Measurements from ENCODE around the gene CFAP54. TPM values are rescaled to one million over a fixed set of nuclear protein-coding genes. Genes with fewer than 3 reads are reported as not detected.

Gene CFAP54, protein sequence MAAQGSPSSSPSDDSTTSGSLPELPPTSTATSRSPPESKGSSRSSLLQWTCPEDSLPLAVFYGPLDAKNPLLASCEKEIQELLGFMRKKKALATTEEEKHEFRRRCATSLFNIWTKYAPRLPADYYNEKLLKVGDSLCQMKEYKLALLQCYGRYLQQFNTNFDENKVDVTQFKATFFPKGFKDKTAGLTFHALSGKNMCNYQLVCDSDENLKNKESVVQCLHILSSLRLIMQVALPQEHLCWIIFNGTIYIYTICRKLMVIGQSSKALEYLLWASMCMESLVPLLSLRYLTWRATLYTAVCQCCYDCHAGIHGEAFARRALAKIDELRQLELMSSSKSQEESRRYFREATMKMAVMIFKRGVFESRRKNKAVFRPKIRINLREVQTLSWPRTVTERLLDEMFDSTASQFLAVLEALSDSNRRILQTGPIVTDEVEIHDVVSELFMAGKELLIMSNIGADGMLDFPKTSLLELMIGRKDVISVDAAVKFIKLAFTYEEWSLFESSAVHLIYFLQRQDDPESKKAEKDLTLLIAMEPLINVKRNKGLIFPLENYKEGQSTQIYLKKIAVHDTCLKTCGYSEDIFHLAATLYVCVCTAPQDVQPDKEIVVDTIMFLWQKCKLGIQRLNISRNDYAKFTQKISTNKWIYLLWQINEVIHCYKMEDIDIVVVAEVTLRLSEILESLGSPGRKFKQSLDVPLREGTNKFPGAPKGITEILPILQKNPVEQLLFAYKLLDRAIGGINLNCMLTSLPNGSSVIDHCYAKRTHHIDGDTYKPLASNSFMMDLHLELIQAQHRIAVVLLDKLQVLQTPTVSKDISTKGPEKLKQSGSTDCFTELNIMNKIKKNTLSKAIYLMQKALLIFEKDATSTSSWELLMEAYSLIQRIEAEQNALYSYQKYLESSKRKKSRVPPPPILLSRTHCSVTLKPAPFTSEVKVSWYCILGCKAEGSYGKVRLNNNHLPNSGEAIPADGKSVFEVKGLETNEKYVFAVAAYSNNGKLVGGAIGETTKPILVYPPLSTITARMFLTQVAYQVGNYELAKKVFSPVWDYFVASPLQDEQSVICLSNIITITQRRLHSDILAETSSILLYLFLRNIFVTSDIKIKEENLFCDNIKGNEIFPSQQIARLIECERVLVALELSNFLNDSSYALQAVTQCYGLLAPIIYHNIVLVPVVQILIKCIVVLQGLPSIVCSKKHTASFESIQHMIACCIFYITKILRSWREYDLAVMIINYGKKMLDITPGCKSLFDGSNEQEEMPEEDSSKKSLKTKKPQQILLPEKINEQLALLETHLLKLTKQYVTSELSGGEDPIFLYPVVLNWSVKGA (N-terminal part only)
- not detected for polyA plus RNA-seq (2012; ENCODE audit: insufficient read length, low read depth)

DNA sequence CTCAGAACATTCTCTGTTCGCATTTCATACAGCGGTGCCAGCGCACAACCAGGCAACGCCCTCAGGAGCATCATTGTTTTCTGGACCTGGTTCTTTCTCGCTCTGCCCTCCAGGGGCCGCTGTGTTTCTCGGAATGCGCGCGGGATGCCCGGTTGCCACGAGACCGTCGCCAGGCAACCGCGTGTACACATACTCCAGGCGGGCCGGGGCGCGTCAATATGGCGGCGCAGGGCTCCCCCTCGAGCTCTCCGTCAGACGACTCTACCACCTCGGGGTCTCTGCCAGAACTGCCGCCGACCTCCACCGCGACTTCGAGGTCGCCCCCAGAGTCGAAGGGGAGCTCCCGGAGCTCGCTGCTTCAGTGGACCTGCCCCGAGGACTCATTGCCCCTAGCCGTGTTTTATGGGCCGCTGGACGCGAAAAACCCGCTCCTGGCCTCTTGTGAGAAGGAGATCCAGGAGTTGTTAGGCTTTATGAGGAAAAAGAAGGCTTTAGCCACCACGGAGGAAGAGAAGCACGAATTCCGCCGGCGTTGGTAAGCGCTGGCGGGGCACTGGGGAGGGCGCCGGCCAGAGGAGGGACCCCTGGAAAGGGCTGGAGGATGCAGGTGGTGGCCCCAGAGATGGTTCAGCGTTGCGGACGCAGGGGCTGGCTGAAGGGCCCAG lies at the start of gene CFAP54:
TSS of gene CFAP54 (plus strand) at position 186 of the 665 bp plus-strand sequence. CDS start at position 219, 33 bp downstream.
- no peak for TF ChIP-seq TAF1 (IDR thresholded peaks at IDR 0.05; ENCODE audit: borderline replicate concordance, insufficient read depth, low read length)
- TF ChIP-seq FOXP2 (optimal IDR thresholded peaks at IDR 0.05; ENCODE audit: borderline replicate concordance, extremely low read depth, extremely low read length, insufficient read depth): peak; percentile 92
- TF ChIP-seq SIN3A (IDR thresholded peaks at IDR 0.05; ENCODE audit: borderline replicate concordance, insufficient read depth, low read length): peak; percentile 99

DNA sequence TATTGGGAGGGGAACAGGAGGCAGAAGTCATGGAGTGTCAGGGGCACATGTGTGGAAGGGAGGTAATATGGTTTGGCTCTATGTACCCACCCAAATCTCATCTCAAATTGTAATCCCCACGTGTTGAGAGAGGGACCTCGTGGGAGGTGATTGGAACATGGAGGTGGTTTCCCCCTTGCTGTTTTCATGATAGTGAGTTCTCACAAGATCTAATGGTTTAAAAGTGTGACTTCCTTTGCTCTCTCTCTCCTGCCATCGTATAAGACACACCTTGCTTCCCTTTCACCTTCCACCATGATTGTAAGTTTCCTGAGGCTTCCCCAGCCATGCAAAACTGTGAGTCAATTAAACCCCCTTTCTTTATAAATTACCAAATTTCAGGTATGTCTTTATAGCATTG lies 47.6 kb upstream of the CFAP54 start:
- TF ChIP-seq POLR2AphosphoS5 (IDR thresholded peaks at IDR 0.05; ENCODE audit: low read depth, low read length): no peak
- no peak for TF ChIP-seq SIN3A (IDR thresholded peaks at IDR 0.05; ENCODE audit: borderline replicate concordance, insufficient read depth, low read length)
- TF ChIP-seq TAF1 (IDR thresholded peaks at IDR 0.05; ENCODE audit: borderline replicate concordance, insufficient read depth, low read length): no peak
- TF ChIP-seq FOXP2 (optimal IDR thresholded peaks at IDR 0.05; ENCODE audit: borderline replicate concordance, extremely low read depth, extremely low read length, insufficient read depth): no peak
- TF ChIP-seq, protein P1, sequence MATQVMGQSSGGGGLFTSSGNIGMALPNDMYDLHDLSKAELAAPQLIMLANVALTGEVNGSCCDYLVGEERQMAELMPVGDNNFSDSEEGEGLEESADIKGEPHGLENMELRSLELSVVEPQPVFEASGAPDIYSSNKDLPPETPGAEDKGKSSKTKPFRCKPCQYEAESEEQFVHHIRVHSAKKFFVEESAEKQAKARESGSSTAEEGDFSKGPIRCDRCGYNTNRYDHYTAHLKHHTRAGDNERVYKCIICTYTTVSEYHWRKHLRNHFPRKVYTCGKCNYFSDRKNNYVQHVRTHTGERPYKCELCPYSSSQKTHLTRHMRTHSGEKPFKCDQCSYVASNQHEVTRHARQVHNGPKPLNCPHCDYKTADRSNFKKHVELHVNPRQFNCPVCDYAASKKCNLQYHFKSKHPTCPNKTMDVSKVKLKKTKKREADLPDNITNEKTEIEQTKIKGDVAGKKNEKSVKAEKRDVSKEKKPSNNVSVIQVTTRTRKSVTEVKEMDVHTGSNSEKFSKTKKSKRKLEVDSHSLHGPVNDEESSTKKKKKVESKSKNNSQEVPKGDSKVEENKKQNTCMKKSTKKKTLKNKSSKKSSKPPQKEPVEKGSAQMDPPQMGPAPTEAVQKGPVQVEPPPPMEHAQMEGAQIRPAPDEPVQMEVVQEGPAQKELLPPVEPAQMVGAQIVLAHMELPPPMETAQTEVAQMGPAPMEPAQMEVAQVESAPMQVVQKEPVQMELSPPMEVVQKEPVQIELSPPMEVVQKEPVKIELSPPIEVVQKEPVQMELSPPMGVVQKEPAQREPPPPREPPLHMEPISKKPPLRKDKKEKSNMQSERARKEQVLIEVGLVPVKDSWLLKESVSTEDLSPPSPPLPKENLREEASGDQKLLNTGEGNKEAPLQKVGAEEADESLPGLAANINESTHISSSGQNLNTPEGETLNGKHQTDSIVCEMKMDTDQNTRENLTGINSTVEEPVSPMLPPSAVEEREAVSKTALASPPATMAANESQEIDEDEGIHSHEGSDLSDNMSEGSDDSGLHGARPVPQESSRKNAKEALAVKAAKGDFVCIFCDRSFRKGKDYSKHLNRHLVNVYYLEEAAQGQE (IDR thresholded peaks at IDR 0.05; ENCODE audit: insufficient read depth in 1 of 2, low read depth in 2 of 2, low read length in 2 of 2): no peak

DNA sequence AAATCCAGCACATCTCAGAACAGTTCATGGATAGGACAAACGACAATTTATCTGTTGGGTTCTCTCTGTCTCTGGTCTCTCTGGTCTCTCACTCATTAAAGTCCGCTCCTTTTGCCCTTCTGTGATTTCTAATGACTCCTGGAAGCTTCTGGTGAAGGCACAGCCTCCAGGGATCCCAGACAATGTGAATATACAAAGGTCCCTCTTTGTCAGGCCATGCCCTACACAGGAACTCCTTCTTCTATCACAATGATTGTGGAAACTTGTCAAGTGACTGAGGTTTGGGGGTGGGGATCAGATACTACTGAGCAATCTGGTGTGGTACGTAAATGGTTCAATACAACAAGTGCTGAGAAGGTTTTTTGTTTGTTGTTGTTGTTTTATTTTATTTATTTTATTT lies 46.5 kb upstream of the CFAP54 start:
- TF ChIP-seq POLR2AphosphoS5 (IDR thresholded peaks at IDR 0.05; ENCODE audit: low read depth, low read length) (no peak), TAF1 (IDR thresholded peaks at IDR 0.05; ENCODE audit: borderline replicate concordance, insufficient read depth, low read length) (no peak), SIN3A (IDR thresholded peaks at IDR 0.05; ENCODE audit: borderline replicate concordance, insufficient read depth, low read length) (no peak), FOXP2 (optimal IDR thresholded peaks at IDR 0.05; ENCODE audit: borderline replicate concordance, extremely low read depth, extremely low read length, insufficient read depth) (no peak)
- TF ChIP-seq, protein P1 (IDR thresholded peaks at IDR 0.05; ENCODE audit: insufficient read depth in 1 of 2, low read depth in 2 of 2, low read length in 2 of 2): no peak

DNA sequence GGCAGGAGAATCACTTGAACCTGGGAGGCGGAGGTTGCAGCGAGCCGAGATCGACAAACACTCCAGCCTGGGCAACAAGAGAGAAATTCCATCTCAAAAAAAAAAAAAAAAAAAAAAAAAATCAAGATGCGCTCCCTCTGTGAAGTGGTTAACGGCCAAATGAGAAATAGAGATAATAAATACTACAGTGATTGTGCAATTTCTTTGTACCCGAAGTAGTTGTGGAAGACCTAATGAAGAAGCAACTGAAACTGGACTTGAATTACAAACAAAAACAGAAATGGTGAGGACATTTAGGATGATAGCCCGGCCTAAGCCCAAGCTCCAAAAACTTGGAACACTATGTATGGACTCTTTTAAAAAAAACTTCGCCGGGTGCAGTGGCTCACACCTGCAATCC lies 45.0 kb upstream of the CFAP54 start:
- no peak for TF ChIP-seq SIN3A (IDR thresholded peaks at IDR 0.05; ENCODE audit: borderline replicate concordance, insufficient read depth, low read length)
- no peak for TF ChIP-seq POLR2AphosphoS5 (IDR thresholded peaks at IDR 0.05; ENCODE audit: low read depth, low read length)
- TF ChIP-seq, protein P1 (IDR thresholded peaks at IDR 0.05; ENCODE audit: insufficient read depth in 1 of 2, low read depth in 2 of 2, low read length in 2 of 2): no peak
- no peak for TF ChIP-seq TAF1 (IDR thresholded peaks at IDR 0.05; ENCODE audit: borderline replicate concordance, insufficient read depth, low read length)
- no peak for TF ChIP-seq FOXP2 (optimal IDR thresholded peaks at IDR 0.05; ENCODE audit: borderline replicate concordance, extremely low read depth, extremely low read length, insufficient read depth)
